NCI-H2107 treated with DMSO at 0.1 percent for 48 hours (cell line): ENCODE measurements around the gene NDOR1.

Experiments
- DNase-seq: peaks from one replicate; lab custom pipeline; 2025; ENCODE audit not compliant: unreplicated experiment; lab: John Stamatoyannopoulos, UW

NDOR1 gene

DNA sequence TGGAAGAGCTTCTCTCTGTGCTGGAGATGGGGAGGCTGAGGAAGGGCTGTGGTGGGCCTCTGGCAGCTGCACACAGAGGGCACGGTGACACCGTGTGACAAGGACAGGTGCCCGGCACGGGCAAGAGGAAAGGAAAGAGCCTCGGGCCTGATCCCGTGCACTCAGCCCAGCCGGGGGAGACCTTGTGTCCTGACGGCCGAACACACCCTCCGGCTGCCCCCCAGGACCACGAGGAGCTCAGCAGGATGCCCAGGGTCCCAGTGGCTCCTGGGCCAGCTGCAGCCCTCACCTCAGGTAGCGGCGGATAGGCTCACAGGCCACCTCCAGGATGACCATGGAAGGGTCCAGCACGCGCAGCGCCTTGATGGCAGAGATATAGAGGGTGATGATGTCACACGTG is 22.7 kb upstream of the NDOR1 start:
- DNase-seq: no peak

DNA sequence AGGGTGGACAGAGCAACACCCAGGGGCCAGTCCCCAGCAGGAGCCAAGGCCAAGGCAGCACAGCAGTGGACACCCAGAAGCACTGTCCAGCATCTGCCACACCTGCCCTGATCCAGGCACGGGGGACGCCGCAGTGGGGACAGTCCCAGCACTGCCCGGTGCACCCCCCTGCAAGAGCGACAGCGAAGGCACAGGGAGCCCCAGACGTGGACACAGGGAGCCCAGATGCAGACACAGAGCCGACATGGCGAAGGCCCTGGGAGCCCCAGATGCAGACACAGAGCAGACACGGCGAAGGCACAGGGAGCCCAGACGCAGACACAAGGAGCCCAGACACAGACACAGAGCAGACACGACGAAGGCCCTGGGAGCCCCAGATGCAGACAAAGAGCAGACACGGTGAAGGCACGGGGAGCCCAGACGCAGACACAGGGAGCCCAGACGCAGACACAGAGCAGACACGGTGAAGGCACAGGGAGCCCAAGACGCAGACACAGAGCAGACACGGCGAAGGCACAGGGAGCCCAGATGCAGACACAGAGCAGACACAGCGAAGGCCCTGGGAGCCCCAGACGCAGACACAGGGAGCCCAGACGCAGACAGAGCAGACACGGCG is 21.4 kb upstream of the NDOR1 start:
- DNase-seq: no peak

DNA sequence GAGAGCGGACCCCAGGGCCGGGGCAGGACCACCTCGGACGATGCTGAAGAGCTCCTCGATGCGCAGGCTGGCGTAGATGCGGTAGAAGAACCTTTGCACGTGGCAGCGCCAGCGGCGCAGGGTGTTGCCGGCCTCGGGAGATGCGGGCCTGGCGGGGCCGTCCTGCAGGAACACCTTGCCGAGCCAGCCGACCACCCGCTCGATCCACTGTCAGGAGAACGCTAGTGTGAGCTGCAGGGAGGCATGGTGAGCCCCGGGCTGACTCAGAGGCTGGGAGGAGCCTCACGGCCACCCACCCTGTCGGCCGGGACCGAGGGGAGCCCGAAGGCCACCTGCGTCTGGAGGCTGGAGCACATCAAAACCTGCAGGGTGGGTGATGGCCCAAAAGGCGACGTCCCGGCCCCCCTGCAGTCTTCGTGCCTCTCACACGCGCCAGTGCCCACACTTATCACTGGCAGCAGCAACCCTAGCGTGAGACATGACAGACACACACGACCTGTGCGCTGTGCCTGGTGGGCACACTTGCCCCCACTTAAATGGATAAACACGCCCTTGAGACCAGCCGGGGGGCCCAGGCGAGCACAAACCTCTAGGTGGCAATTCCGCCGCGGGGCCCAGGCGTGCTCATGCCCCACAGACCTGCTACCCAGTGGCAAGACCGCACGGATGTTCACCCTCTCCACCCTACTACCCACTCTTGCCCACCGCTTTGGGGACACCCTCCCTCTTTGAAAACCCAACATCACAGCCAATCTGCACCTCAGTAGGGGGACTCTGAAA is 20.4 kb upstream of the NDOR1 start:
- DNase-seq: no peak

DNA sequence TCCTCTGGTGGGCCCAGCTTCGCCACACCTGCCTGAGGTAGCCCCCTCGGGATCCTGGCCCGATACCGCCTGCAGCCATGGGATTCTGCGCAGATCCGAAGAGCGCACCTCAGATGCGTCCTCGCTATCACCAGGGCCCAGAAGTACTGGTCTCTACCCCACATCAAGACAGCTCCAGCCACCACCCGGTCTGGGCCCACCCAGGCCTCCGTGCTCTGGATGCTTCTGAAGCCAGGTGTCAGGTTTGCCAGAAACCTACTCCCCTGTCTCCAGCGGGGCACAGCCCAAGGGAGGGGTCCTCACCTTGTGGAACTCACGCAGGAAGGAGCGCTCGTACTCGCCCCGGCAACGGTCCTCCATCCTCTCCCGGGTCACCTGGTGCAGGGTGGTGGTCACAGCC is 19.6 kb upstream of the NDOR1 start:
- no peak for DNase-seq

DNA sequence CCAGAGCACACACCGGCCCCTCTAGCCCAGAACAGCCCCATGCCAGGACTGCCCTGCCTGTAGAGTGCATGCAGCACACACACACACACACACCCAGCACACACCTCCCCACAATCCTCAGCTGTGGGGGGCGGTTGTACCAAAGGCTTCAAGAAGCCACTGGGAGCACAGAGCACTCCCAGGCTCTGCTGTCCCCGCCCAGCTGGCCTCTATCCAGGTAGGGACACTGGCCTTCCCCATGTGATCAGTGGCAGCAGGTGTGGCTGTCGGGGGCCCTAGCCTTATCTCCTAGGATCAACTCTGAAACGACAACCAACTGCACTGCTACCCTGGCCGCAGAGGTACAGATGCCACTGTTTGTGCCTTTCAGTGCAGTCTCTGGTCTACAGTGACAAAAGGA is 19.1 kb upstream of the NDOR1 start:
- DNase-seq: no peak

DNA sequence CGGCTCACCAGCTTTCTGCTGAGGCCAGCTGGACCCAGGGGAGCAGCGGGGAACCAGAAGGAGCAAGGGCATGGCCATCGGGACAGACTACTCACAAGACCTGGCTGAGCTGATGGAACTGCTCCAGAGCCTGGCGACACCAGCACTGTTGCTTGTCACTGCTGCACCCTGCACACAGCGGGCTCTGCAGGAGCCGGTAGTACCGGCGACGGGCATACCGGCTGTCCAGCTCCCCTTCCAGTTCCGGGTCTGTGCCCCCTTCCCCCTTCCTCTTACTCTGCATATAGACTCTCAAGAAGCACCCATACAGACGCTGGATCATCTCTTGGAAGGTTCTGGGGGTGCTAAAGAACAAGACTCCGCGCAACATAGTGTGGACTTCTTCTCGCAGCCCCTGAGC is 18.1 kb upstream of the NDOR1 start:
- DNase-seq: no peak

DNA sequence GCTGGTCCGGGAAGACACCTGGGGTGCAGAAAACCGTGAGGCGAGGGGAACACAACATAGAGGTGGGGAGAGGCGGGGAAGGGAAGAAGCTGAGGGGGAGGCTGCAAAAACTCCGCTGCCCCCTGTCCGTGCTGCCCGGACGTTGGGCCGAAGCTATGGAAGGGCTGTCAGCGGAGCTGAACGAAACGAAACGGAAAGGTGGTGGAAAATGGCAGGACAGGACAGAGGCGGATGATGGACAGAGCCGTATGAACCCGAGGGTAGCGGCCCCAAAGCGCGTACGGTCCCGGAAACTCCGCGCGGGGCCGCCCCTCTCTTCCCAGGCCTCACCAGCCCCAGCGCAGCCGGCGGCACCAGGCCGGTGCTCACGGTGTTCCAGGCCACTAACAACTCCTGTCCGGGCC is 17.4 kb upstream of the NDOR1 start:
- no peak for DNase-seq

DNA sequence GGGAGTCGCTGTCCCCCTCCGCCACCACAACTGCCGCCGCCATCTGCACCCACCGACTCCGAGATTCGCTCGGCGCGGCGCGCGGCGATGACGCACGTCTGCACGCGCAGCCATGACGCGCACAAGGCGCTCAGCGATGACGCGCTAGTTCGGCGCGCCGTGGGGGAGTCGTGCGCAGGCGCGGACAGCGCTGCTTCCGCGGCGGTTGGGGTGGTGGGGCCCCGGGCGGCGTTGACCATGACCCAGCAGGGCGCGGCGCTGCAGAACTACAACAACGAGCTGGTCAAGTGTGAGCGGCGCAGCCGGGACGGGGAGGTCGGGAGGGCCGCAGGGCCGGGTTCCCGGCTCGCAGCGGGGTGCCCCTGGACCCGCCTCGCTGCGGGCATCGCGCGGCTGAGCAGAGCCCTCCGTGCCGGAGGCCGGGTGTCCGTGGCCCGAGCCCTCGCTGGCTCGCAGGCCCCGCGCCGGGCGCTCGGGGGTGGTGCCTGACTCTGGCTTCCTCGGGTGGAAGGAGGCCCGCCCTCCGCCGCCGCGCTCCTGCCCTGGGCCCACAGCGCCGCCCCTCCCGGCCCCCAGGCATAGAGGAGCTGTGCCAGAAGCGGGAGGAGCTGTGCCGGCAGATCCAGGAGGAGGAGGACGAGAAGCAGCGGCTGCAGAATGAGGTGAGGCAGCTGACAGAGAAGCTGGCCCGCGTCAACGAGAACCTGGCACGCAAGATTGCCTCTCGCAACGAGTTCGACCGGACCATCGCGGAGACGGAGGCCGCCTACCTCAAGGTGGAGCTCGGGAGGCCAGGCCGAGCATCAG is 16.8 kb upstream of the NDOR1 start, which contains the start of the genes ANAPC2 and SSNA1:
Gene ANAPC2 (minus strand): TSS at position 71 of the 807 bp plus-strand sequence. CDS start 28 bp downstream, at position 43.
Gene SSNA1 (plus strand): TSS at position 187 of the 807 bp plus-strand sequence. CDS start 51 bp downstream, at position 238.
- DNase-seq: peak; percentile 69

DNA sequence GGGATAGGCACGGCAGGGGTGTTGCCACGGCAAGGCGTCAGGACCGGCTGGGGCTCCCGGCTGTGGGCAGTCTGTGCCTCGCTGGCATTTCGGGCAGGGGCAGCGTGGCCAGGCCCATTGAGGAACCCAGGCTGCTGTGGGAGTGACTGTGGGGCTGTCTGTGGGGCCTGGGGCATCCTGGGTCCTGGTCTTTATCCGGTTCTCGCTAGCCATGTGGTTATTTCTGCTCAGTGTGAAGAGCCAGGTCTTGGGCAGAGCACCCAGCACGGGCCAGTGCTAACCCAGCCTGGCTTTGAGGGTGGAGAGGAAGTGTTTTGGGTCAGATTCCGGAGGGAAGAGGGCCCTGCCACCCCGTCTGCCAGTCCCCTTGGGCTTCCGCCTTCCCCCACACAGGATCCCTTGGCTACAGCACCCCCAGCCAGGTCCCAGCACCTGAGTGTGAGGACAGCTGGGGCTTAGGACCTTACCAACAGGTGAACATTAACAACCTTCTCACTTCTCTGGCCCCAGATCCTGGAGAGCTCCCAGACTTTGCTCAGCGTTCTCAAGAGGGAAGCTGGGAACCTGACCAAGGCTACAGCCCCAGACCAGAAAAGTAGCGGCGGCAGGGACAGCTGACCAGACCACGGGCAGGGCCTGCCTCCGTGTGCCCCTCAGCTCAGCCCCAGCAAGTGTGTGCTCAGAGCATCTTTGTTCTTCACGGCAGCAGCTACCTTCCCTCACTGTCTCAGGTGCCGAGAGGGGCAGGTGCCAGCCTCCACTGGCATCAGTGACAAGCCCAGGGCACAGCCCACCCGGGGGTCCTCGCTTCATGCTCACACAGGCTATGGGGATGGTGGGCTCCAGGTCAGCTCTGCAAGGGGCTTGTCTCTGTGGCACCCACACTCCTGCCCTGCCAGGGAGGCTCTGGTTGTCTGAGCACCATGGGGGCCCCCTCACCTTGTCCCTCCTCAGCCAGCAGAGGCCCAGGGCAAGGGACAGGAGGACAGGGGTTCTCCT is 15.9 kb upstream of the NDOR1 start:
- DNase-seq: no peak

DNA sequence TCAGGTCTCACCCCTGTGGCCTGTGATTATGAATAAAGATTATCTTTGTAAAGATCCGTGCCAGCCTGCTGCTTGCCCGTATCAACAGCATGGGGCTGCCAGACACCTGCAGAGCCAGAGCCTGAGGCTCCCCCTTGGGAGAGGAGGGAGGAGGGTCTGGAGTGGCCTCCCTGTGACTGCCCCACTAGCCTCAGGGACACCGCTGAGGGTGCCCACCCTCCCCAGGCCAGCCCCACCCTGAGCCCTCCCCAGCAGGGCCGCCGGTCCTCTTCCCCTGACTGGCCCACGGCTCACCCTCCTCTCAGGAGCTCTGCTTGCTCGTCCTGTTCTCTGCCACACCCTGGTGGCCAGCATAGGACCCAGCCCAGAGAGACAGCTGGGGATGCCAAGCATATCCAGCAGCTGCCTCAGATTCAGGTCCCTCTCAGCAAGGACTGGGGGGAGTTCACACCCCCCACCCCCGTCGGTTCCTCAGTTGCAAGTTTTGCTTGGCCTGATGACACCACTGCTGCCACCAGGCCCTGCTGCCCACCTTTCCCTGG is 15.1 kb upstream of the NDOR1 start:
- no peak for DNase-seq

DNA sequence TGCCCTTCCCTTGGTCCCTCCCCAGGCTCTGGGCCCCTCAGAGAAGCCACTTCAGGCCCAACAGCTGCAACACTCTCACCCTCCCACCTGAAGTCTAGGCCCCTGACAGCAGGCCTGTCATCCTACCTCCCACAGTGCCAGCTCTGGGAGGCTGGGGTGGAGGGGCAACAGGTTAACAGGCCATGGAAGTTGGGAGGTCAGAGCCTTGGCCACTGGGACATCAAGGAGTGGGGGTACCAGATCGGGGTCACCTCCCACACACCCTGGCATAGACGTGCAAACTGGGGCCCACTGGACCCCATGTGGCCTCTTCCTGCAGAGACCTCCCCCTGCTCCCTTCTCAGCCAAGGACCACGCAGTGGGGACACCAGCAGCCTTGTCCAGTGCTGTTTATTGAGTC is 14.3 kb upstream of the NDOR1 start:
- no peak for DNase-seq

DNA sequence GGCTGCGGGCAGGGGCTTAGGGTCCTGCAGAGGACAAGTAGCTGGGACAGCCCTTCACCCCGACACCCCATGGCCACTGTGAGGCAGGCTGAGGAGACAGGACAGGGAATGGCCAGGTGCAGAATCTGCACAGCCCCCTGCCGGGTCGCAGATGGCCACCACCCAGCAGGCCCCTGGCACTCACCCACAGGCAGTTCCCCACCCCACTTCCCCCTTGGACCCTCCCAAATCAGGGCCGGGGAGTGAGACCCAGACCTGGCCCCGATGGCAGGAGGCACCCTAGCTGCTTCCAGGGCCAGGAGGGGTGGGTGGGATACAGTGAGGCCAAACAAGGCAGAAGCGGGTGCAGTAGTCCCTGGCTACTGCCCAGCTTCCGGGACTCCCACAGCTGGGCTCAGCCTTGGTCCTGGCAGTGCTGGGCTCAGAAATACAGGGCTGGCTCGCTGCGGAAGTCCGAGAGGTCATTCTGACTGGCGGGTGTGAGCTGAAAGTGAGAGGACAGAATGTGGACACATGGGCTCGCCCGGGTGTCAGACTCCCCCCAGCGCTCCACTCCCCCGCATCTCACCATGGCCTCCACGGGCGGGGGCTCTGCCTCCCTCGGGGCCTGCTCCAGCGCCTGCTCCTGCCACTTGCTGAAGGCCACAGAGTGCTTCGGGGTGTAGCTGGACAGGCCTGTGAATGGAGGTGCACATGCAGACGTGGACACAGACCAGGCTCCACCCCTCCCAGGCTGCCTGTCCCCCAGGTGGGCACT is 13.6 kb upstream of the NDOR1 start:
- DNase-seq: no peak

DNA sequence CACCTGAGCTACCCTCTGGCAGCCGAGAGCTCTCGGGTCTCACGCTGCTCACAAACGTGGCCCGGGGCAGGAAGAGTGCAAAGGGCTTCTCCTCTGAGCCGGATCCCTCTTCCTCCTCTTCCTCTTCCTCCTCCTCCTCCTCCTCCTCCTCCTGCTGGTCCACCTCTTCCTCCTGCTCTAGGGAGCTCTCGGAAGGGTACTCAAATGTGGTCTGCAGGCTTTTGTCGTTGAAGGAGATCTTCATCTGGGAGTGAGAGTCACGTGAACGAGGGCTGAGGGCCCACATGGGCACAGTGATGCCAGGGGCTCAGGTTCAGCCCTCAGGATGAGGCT is 13.1 kb upstream of the NDOR1 start:
- no peak for DNase-seq

DNA sequence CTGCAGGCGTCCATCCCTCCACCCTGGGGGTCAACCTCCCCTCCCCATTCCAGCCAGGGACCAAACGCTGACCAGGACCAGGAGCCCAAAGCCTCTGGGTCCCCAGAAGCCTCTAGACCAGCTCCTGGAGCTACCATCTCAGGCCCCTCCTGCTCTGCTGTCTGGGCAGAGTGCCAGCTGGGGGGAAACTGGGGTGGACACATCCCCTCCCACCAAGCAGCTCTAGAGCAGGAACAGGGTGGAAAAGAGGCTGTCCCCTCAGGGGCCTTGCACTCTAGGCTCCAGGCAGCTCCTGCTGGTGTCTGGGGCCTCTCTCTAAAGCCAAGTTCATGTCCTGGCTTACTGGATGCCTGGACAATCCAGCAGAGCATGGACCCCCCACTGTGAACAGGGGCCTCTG is 12.6 kb upstream of the NDOR1 start:
- DNase-seq: no peak

DNA sequence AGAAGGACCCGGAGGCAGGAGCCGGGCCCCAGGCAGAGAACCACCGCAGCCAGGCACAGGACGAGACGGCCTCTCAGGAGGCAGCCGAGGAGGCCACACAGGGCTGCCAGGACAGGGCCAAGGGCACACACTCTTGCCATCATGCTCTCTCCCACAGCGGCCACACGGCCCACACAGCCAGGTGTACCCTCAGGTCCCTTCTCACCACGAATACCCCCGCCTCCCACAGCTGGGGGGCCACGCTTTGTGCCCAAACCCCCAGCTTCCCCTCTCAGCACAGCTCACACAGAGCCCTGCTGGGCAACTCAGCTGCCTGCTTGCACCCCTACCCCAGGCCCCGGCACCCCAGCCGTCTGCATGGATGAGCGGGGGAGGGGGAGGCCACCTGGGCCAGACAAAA is 11.7 kb upstream of the NDOR1 start:
- DNase-seq: no peak

DNA sequence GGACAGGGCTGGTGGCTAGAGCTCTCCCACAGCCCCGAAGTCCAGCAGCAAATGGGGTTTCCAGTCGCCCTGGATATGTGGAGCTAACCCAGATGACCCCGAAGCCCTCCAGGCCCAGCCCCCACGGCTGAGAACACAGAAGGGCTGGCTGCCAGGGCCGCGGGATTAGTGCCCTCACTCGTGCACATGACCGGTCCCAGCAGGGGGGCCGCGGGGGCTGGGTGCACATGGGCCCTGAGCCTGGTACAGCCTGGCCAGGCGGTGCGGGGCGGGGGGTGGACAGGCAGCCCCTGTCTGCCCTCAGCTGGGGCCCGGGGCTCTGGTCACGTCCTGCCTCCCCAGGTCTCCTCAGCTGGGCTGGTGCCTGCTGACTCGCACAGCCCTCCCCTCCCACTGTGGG is 11.1 kb upstream of the NDOR1 start:
- no peak for DNase-seq

DNA sequence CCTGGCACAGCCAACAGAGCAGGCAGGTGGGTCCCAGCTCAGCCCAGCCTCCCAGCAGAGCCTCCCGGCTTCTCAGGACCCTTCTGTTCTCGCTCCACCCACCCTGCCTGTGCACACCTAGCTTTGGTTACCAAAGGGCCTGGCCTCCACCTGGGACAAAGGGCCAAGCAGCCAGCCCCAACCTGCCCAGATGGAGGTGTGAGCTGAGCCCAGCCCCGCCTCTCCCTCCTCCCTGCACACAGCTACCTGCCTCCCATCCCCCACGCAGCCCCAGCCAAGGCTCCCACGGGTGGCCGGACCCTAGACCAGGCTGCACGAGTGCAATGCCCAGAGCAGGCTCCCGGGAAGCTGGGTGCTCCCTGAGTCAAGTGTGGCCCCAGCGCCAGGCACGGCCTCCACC is 10.6 kb upstream of the NDOR1 start:
- peak; percentile 51 for DNase-seq

DNA sequence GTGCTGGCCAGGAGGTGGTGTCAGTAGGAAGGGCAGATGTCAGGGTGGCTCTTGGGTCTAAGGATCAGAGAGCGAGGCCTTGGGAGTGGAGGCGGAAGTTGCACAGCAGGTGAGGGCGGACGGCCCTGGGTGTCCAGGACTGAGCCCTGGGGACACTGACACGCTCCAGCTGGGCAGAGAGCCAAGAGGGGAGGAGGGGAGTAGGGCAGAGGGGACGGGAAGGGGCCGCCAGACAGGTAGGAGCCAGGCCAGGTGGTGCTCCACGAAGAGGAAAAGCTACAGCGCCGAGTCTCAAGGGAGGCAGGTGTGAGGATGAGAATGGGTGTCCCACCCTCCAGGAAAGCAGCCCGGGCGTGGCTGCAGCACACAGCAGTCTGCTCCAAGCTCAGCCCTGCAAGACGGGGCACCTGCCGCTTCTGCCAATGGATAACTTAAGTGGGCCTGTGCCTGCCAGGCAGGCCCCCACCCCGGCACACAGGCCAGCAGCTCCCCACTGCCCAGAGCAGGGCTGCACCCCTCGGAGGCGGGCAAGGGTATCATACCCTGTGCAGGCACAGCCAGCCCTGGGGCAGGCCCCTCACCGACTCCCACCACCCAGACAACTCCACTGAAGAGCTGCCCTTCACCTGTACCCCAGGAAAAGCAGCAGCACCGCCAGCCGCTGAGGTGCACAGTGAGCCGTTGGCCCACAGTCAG is 9.8 kb upstream of the NDOR1 start:
- peak; percentile 97 for DNase-seq
